GM18873 (cell line): Measurements from ENCODE around the gene JAM3.

ENCODE experiments used
- ATAC-seq: cut with Tn5 transposase; IDR thresholded peaks from one replicate; pipeline ENCODE4 v1.9.1; 2021; ENCODE audit warnings: mild to moderate bottlenecking, moderate library complexity, moderate number of reproducible peaks; ENCODE audit not compliant: unreplicated experiment, low FRiP score

Gene JAM3

GRCh38 chr11:134038897-134039470, 29.9 kb upstream of the JAM3 start:
- ATAC-seq, result no peak

- ATAC-seq, result no peak
These were observed 29.0 kb upstream of the JAM3 start for GRCh38 chr11:134039726-134040385.

- no peak for ATAC-seq
These were observed 28.2 kb upstream of the JAM3 start for GRCh38 chr11:134040386-134041302.

GRCh38 chr11:134041349-134041748, 27.5 kb upstream of the JAM3 start:
- ATAC-seq, result no peak

GRCh38 chr11:134041791-134042696, 26.8 kb upstream of the JAM3 start:
- no peak for ATAC-seq

- no peak for ATAC-seq
These were observed 25.0 kb upstream of the JAM3 start for GRCh38 chr11:134043821-134044420.

GRCh38 chr11:134044514-134045284, 24.2 kb upstream of the JAM3 start:
- no peak for ATAC-seq

GRCh38 chr11:134045799-134046635, 22.9 kb upstream of the JAM3 start:
- no peak for ATAC-seq

GRCh38 chr11:134046681-134047449, 22.0 kb upstream of the JAM3 start:
- no peak for ATAC-seq

GRCh38 chr11:134047586-134047999, 21.3 kb upstream of the JAM3 start:
- ATAC-seq, result no peak

GRCh38 chr11:134048028-134048427, 20.8 kb upstream of the JAM3 start:
- ATAC-seq, result no peak

- ATAC-seq, result no peak
These were observed 19.6 kb upstream of the JAM3 start for GRCh38 chr11:134049303-134049702.

- peak; percentile 73 for ATAC-seq
These were observed 18.1 kb upstream of the JAM3 start for GRCh38 chr11:134050541-134051383.

GRCh38 chr11:134052395-134052987, 16.4 kb upstream of the JAM3 start:
- no peak for ATAC-seq

- no peak for ATAC-seq
These were observed 15.6 kb upstream of the JAM3 start for GRCh38 chr11:134052988-134053945.
